Activated naive CD8-positive, alpha-beta T cell treated with anti-CD3 and anti-CD28 coated beads, Interleukin-2, amount 50 U/mL, for 24 hours (primary cell): ENCODE measurements around the gene NOL4L.
"Not testable (repeated sequence)": the region's sequence is repeated elsewhere in the genome, so short reads cannot be mapped to it uniquely, and the experiment has no call there.

Experiments
- ATAC-seq: fragments of 150-1000 bp; cut with Tn5 transposase; one replicate; pipeline ENCODE4 v1.10.0; 2021
- DNase-seq: peaks from one replicate; pipeline ENCODE4 v3.0.0; 2021
- H3K27ac Mint-ChIP-seq: one replicate; pipeline ENCODE4 v1.8.0; 2021; ENCODE audit warnings: mild to moderate bottlenecking, mixed read lengths
- H3K27me3 Mint-ChIP-seq: one replicate; pipeline ENCODE4 v1.8.0; 2021; ENCODE audit warnings: mixed read lengths
- H3K36me3 Mint-ChIP-seq: one replicate; pipeline ENCODE4 v1.8.0; 2021; ENCODE audit warnings: low read depth, mixed read lengths
- H3K4me1 Mint-ChIP-seq: one replicate; pipeline ENCODE4 v1.8.0; 2021; ENCODE audit warnings: mixed read lengths
- H3K4me3 Mint-ChIP-seq: one replicate; pipeline ENCODE4 v1.8.0; 2021; ENCODE audit warnings: mild to moderate bottlenecking, moderate library complexity, mixed read lengths
- H3K9me3 Mint-ChIP-seq: one replicate; pipeline ENCODE4 v1.8.0; 2021; ENCODE audit warnings: mixed read lengths

The NOL4L gene

GRCh38 chr20:32468313-32468640 lies 116.9 kb downstream of the NOL4L start:
- no peak overlapping the region for H3K4me3 Mint-ChIP-seq
- H3K27ac Mint-ChIP-seq, result no peak overlapping the region
- ATAC-seq, result no peak
- H3K9me3 Mint-ChIP-seq, result no peaks in the 10 kb centered on the region
- no peaks in the 10 kb centered on the region for H3K36me3 Mint-ChIP-seq
- no peak for DNase-seq
- peaks cover 4% of the 10 kb centered on the region for H3K4me1 Mint-ChIP-seq
- H3K27me3 Mint-ChIP-seq, result no peaks in the 10 kb centered on the region

- H3K36me3 Mint-ChIP-seq, result no peaks in the 10 kb centered on the region
- H3K4me1 Mint-ChIP-seq, result peaks cover 4% of the 10 kb centered on the region
- ATAC-seq (no peak), DNase-seq (no peak)
- no peak overlapping the region for H3K27ac Mint-ChIP-seq
- H3K27me3 Mint-ChIP-seq, result no peaks in the 10 kb centered on the region
- H3K9me3 Mint-ChIP-seq, result no peaks in the 10 kb centered on the region
- H3K4me3 Mint-ChIP-seq, result no peak overlapping the region
Observed at GRCh38 chr20:32467506-32468312, 117.4 kb downstream of the NOL4L start.

GRCh38 chr20:32466739-32467505 lies 118.2 kb downstream of the NOL4L start:
- H3K9me3 Mint-ChIP-seq, result no peaks in the 10 kb centered on the region
- DNase-seq (no peak), ATAC-seq (no peak)
- H3K4me1 Mint-ChIP-seq, result peaks cover 4% of the 10 kb centered on the region
- no peak overlapping the region for H3K27ac Mint-ChIP-seq
- H3K4me3 Mint-ChIP-seq, result no peak overlapping the region
- no peaks in the 10 kb centered on the region for H3K36me3 Mint-ChIP-seq
- no peaks in the 10 kb centered on the region for H3K27me3 Mint-ChIP-seq

GRCh38 chr20:32465901-32466675 lies 119.0 kb downstream of the NOL4L start:
- not testable (repeated sequence) for H3K36me3 Mint-ChIP-seq, ATAC-seq, H3K27me3 Mint-ChIP-seq, DNase-seq, H3K4me3 Mint-ChIP-seq, H3K9me3 Mint-ChIP-seq, H3K4me1 Mint-ChIP-seq, H3K27ac Mint-ChIP-seq

GRCh38 chr20:32465092-32465900 lies 119.8 kb downstream of the NOL4L start:
- no peaks in the 10 kb centered on the region for H3K27me3 Mint-ChIP-seq
- H3K4me1 Mint-ChIP-seq, result peaks cover 3% of the 10 kb centered on the region
- ATAC-seq (no peak), DNase-seq (no peak)
- H3K27ac Mint-ChIP-seq, result no peak overlapping the region
- no peaks in the 10 kb centered on the region for H3K36me3 Mint-ChIP-seq
- H3K4me3 Mint-ChIP-seq, result no peak overlapping the region
- no peaks in the 10 kb centered on the region for H3K9me3 Mint-ChIP-seq

GRCh38 chr20:32464401-32465091 lies 120.6 kb downstream of the NOL4L start:
- no peak for DNase-seq
- Mint-ChIP-seq H3K4me1 (peaks cover 1% of the 10 kb centered on the region), H3K27ac (no peak overlapping the region), H3K36me3 (no peaks in the 10 kb centered on the region), H3K27me3 (no peaks in the 10 kb centered on the region), H3K9me3 (no peaks in the 10 kb centered on the region), H3K4me3 (no peak overlapping the region)
- ATAC-seq, result no peak

- Mint-ChIP-seq H3K27me3 (no peaks in the 10 kb centered on the region), H3K4me1 (peaks cover 1% of the 10 kb centered on the region), H3K4me3 (no peak overlapping the region), H3K27ac (no peak overlapping the region), H3K9me3 (no peaks in the 10 kb centered on the region), H3K36me3 (no peaks in the 10 kb centered on the region)
- ATAC-seq, result no peak
- no peak for DNase-seq
Observed at GRCh38 chr20:32463642-32464400, 121.3 kb downstream of the NOL4L start.

GRCh38 chr20:32462900-32463641 lies 122.1 kb downstream of the NOL4L start:
- DNase-seq (no peak), ATAC-seq (no peak)
- Mint-ChIP-seq H3K4me3 (no peak overlapping the region), H3K9me3 (no peaks in the 10 kb centered on the region), H3K4me1 (peaks cover 3% of the 10 kb centered on the region), H3K27ac (no peak overlapping the region), H3K36me3 (no peaks in the 10 kb centered on the region), H3K27me3 (no peaks in the 10 kb centered on the region)

GRCh38 chr20:32461836-32462600 lies 123.1 kb downstream of the NOL4L start:
- Mint-ChIP-seq H3K27ac (no peak overlapping the region), H3K36me3 (no peaks in the 10 kb centered on the region), H3K9me3 (no peaks in the 10 kb centered on the region), H3K4me3 (no peak overlapping the region), H3K27me3 (no peaks in the 10 kb centered on the region), H3K4me1 (peaks cover 4% of the 10 kb centered on the region)
- no peak for DNase-seq
- no peak for ATAC-seq

- H3K4me1 Mint-ChIP-seq, result peaks cover 4% of the 10 kb centered on the region
- no peak overlapping the region for H3K4me3 Mint-ChIP-seq
- H3K27ac Mint-ChIP-seq, result no peak overlapping the region
- no peaks in the 10 kb centered on the region for H3K9me3 Mint-ChIP-seq
- no peaks in the 10 kb centered on the region for H3K27me3 Mint-ChIP-seq
- ATAC-seq, result no peak
- H3K36me3 Mint-ChIP-seq, result no peaks in the 10 kb centered on the region
- no peak for DNase-seq
Observed at GRCh38 chr20:32460683-32461320, 124.3 kb downstream of the NOL4L start.

GRCh38 chr20:32460231-32460630 lies 124.9 kb downstream of the NOL4L start:
- Mint-ChIP-seq H3K36me3 (no peaks in the 10 kb centered on the region), H3K4me3 (no peak overlapping the region), H3K27ac (no peak overlapping the region), H3K9me3 (no peaks in the 10 kb centered on the region), H3K4me1 (peaks cover 4% of the 10 kb centered on the region), H3K27me3 (no peaks in the 10 kb centered on the region)
- DNase-seq (no peak), ATAC-seq (no peak)

- Mint-ChIP-seq H3K4me1 (peaks cover 4% of the 10 kb centered on the region), H3K36me3 (no peaks in the 10 kb centered on the region), H3K9me3 (no peaks in the 10 kb centered on the region), H3K4me3 (no peak overlapping the region), H3K27ac (no peak overlapping the region), H3K27me3 (no peaks in the 10 kb centered on the region)
- ATAC-seq, result no peak
- no peak for DNase-seq
Observed at GRCh38 chr20:32458837-32459220, 126.3 kb downstream of the NOL4L start.
